Adrenal gland (tissue), 5 donors: Measurements from ENCODE around the gene CHURC1.

Experiments
- CTCF ChIP-seq, 6 experiments: fragments of 450-650 bp in 4 of 6; fragments of 200-600 bp in 2 of 6; sonication (generic) in 1 of 6; IDR thresholded peaks; 1 replicate in 5 of 6; 2 replicates in 1 of 6; pipeline versions ENCODE4 v1.5.1 to v1.8.0; 2016 to 2021; ENCODE audit warnings: antibody characterized with exemption in 6 of 6, mild to moderate bottlenecking in 2 of 6, moderate library complexity in 1 of 6
- POLR2A ChIP-seq, 2 donors: fragments of 450-650 bp; IDR thresholded peaks; one replicate each; pipeline ENCODE4 v1.6.1; 2017; ENCODE audit warnings: antibody characterized with exemption in 2 of 2, mild to moderate bottlenecking in 2 of 2, moderate library complexity in 1 of 2
- donor health status: DM: no; HTN: no; CAD: no.

- TF ChIP-seq CTCF (IDR thresholded peaks at IDR 0.05), result no peak
- no peak for TF ChIP-seq POLR2A (IDR thresholded peaks at IDR 0.05)
Observed at GRCh38 chr14:64947710-64948611, 33.7 kb downstream of the CHURC1 start.
